PFSK-1 (cell line): Measurements from ENCODE around the gene DTX3L.

ENCODE experiments used
- FOXP2 ChIP-seq: optimal IDR thresholded peaks from 2 replicates; pipeline ENCODE3; 2011; ENCODE audit warnings: borderline replicate concordance, control low read depth, inconsistent platforms; ENCODE audit not compliant: insufficient read depth; ENCODE audit errors: extremely low read length, extremely low read depth
- POLR2AphosphoS5 ChIP-seq: IDR thresholded peaks from 2 replicates; pipeline ENCODE4 v1.6.1; 2012; ENCODE audit warnings: low read depth, mild to moderate bottlenecking, control low read depth, low read length, moderate library complexity
- REST ChIP-seq, 2 experiments: IDR thresholded peaks; 2 replicates each; pipeline versions ENCODE4 v1.6.1 to v1.8.0; 2011 to 2012; ENCODE audit warnings: low read depth in 2 of 2, low read length in 2 of 2, control low read depth in 1 of 2, inconsistent platforms in 1 of 2, mild to moderate bottlenecking in 1 of 2, moderate library complexity in 1 of 2; ENCODE audit not compliant: insufficient read depth in 1 of 2
- SIN3A ChIP-seq: IDR thresholded peaks from 2 replicates; pipeline ENCODE4 v1.6.1; 2012; ENCODE audit warnings: mild to moderate bottlenecking, low read length, moderate library complexity, borderline replicate concordance; ENCODE audit not compliant: insufficient read depth
- TAF1 ChIP-seq: IDR thresholded peaks from 2 replicates; pipeline ENCODE4 v1.6.1; 2012; ENCODE audit warnings: low read length, control low read depth, borderline replicate concordance; ENCODE audit not compliant: insufficient read depth

- no peak for TF ChIP-seq TAF1
- no peak for TF ChIP-seq REST (IDR thresholded peaks at IDR 0.05; ENCODE audit: insufficient read depth in 1 of 2, low read depth in 2 of 2, low read length in 2 of 2)
- TF ChIP-seq POLR2AphosphoS5: no peak
- TF ChIP-seq SIN3A: no peak
- no peak for TF ChIP-seq FOXP2
These were observed 49.1 kb upstream of the DTX3L start for GRCh38 chr3:122515020-122515468.
